Dermis microvascular lymphatic vessel endothelial cell (primary cell): ENCODE data around the gene ODAD3. TPM values are rescaled to one million over a fixed set of nuclear protein-coding genes. Genes with fewer than 3 reads are reported as not detected.
"Not testable (repeated sequence)": the region's sequence is repeated elsewhere in the genome, so short reads cannot be mapped to it uniquely, and the experiment has no call there.

Experiments
- DNase-seq, 2 donors: peaks; one replicate each; pipeline versions ENCODE4 v3.0.0 to v3.0.0-alpha.2; 2010; ENCODE audit warnings: low read depth in 2 of 2
- total RNA-seq: library from RNA; depleted of rRNA; stranded (reverse); fragments of >200 nt; gene quantifications from 2 replicates; pipeline ENCODE4 v1.2.1, GENCODE V29; 2014

Gene ODAD3
- total RNA-seq, 1 donor from 2014 or later: under 0.01 TPM

DNA sequence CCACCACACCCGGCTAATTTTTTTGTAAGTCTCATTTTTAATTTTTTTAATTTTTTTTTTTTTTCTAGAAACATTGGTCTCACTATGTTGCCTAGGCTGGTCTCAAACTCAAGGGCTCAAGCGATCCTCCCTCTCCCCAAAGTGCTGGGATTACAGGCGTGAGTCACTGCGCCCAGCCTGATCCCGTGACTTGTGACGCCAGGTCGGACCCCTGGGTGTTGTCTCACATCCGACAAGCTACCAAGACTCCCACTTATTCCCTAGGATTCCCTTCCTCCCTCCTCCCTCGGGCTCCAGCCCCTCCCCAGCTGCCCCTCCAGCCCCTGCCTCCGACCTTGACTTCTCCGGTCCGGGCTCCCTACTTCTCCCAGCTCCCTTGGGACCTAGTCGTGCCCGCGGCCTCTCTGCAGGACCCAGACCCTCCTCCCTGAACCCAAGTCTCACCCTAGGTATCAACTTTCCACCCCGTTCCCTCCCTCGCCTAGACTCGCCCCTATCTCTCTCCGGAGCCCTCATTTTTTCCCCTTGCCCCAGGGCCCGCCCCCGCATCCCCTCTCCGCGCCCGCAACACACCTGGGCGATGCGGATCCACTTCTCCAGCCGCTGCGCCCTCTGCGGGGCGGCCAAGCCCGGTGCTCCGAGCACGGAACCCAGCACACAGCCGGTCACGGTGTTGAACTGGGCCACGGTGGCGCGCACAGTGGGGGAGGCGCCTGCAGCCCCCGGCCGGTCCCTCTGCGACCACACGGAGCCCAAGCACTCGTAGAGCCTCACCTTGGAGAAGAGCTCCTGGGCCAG is 28.9 kb downstream of the ODAD3 start:
- no peak for DNase-seq

DNA sequence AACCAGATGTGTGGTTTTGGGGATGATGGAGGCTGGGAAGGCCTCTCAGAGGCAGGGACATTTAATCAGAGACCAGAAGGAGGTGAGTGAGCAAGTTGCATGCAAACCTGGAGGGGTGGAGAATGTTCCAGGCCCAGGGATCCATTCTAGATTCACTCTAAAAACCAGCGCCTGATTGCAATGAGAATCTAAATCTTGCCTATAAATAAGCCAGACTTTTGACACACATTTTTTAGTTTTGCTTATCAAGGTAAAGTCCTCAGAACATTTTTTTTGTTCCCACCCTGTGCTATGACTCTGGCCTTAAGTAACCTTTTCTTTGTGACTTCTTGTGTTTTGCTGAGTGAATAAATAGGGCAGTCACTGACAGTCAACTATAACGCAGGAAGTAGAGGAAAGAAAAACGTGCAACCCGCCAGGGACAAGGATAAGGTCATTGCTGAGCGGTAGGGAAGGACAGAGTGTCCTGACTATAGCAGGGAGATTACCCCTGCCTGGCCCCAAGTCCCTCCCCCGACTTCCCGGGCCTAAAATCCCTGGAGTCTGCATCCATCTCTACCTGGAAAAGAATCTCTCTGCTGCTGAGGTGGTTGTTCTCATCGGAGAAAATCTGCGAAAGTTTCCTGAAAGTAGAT is 30.2 kb downstream of the ODAD3 start:
- no peak for DNase-seq

DNA sequence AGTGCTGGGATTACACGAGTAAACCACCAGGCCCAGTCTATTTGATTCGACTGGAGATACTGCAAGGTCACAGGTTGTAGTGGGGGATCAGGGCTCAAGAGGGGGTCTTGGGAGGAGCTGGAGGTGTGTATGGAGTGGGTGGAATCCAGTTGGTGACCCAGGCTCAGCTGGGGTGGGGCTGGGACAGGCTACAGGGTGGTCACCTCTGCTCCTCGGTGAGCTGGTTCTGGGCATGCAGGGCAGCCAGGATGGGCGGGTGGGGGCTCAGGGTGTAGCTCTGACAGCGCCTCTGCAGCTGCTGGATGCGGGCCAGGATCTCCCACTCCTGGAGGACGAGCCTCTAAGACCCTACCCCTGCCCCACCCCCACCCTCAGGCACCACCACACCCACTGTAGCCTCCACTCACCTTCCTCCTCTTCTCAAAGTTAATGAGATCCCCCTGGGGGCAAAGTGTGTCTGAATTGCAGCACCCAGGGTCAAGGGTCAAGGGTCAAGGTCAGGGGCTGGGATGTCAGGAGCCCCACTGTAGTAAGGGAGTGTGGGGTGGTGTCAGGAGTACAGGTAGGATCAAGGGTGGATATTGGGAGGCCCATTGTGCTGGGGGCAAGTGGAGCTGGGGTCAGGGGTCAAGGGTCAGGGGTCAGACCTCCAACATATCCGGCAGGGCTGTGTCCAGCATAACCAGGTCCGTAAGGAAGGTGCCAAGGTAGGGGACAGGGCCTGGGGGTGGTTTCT is 32.9 kb downstream of the ODAD3 start:
- no peak for DNase-seq

DNA sequence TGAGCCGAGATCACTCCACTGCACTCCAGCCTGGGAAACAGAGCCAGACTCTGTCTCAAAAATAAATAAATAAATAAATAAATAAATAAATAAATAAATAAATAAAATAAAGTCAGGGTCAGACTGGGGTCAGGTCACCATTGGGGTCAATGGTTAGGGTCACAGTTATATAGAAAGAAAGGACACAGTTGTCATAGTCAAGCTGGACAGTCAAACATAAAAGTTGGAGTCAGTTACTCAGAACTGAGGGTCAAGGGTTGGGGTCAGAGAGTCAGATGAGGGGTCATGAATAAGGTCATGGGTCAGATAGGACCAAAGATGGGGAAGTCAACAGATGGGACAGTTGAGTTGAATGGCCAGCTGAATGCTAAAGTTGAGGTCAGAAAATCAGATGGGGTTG is 34.1 kb downstream of the ODAD3 start:
- no peak for DNase-seq

DNA sequence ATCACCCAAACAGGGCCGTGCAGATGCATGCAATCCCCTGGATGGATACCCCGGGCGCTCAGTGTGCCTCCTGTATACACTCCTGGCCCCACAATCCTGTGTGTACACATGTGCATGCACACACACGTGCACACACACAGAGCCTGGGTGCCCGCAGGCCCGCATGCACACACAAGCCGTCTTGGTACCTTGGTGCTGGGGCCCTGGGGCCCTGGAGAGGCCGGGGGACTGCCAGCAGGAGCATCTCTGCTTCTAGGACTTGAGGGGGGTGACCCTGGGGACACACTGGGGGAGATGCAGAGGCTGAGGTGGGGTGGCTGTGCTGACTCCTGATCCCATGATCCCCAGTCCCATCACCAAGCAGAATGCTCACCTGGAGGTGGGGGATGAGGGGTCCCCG is 35.3 kb downstream of the ODAD3 start:
- DNase-seq: no peak

DNA sequence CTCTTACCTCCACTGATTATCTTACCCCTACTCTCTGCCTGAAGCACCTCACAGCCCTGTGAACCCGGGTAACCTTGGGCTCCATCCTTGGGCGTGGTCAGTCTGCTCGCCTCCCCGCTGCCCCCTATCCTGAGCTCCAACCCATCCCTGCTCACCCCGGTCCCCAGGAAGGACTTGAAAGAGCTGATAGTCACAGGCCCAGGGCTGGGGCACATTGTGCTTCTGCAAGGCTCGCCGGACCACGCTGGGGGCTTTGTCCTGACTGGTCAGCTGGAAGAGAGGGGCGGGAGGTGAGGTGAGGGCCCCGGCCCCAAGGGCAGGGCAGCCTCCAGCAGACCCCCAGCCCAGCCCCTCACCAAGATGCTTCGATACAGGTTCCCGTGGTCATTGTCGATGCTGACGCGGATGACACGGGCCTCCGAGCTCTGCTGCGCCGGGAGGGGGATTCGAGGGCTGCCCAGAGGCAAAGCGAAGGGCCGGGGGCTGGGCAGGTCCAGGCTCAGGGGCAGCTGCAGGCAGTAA is 37.8 kb downstream of the ODAD3 start:
- DNase-seq: no peak

DNA sequence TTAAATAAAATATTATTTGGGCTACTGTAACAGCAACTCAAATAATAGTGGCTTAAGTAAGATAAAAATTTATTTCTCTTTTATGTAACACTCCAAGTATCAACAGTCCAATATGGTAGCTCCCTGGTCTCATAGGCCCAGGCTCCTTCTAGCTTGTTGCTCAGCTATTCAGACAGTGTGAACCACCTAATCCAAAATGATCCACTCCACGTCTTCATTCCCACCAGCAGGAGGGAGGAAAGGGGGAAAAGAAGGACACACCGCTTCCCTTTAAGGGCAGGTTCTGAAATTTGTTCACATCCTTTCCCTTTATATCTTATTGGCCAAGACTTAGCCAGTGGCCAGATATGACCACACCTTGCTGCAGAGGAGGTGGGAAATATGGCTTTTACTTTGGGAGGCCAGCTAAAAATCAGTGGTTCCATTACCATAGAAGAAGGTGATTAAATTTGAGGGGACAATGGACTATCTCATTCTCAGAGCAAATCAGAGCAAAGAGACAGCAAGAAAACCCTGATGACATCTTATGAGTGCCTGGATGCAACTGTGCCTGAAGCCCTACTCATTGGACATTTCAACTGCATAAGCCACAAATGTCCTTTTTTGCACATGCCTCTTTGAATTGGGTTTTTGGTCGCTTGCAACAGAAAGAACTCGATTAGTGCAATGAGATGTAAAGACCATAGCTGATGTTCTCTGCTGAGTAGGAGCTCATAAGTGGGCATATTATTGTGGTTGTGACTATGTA is 43.8 kb downstream of the ODAD3 start:
- DNase-seq: no peak

DNA sequence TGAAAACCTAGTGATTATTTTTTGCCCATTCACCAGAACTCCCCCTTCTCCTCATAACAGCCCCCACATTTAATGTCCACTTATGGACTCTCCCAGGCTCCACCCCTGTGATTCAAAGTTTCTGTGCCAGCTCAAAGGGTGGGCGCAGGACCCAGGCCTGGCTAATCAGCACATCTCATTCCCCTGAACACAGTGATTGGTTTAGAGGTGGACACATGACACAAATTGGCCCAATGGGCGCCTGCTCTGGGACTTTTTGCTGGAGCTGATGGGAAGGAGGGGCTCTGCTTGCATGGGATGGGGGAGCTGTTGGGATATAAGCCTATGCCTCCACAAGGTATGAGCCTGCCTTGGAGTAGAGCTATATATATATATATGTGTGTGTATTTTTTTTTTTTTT is 44.6 kb downstream of the ODAD3 start:
- DNase-seq: no peak

DNA sequence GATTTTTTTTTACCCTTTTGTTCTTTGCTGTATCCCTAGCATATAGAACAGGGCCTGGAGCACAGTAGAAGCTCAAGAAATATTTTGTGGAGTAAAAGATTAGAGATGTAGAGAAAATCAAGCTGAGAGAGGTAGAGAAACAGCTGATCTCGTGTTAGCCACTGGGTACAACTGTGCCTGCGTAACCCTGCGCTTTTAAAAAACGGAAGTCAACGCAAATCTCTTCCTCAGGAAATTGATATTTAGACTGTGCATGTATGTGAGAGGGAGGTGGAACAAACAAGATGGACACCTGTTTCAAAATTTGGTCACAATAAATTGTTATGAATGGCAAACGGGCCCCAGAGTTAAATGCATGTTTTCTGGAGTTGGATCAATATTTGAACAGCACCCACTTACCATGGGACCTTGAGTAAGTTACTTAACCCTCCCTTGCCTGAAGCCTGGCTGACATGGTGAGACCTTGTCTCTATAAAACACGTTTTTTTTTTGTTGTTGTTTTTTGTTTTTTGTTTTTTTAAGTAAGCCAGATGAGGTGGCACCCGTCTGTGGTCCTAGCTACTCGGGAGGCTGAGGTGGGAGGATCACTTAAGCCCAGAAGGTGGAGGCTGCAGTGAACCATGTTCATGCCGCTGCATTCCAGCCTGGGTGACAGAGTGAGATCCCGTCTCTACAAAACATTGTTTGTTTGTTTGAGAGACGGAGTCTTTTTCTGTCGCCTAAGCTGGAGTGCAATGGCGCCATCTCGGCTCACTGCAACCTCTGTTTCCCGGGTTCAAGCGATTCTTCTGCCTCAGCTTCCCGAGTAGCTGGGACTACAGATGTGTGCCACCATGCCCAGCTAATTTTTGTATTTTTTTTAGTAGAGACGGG is 47.5 kb downstream of the ODAD3 start:
- DNase-seq: no peak

DNA sequence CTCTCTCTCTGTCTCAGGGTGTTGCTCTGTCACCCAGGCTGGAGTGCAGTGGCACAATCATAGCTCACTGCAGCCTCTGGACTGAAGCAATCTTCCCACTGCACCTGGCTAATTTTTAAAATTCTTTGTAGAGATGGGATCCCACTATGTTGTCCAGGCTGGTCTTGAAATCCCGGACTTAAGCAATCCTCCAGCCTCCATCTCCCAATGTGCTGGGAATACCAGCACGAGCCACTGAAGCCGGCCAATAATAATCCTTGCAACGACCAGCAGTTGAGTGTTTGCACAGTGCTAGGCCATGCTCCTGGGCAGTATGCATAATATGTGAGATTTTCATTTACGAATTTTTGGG is 50.2 kb downstream of the ODAD3 start:
- DNase-seq: no peak

DNA sequence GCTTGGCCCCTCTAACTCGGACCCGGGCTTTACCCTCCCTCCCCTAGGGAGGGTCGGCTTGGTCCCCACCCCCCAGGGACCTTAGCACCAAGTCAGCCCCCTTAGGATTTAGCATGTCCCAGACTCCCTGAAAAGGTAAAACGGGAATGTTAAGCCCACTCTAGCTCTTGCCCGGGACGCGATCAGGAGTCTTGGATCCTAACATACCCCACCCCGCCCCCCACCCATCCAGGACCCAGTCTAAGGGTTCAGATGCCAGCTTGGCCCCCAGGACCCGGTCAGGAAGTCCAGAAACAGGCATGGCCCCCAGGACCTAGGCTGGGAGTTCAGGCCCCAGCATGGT is 51.2 kb downstream of the ODAD3 start:
- DNase-seq: no peak

DNA sequence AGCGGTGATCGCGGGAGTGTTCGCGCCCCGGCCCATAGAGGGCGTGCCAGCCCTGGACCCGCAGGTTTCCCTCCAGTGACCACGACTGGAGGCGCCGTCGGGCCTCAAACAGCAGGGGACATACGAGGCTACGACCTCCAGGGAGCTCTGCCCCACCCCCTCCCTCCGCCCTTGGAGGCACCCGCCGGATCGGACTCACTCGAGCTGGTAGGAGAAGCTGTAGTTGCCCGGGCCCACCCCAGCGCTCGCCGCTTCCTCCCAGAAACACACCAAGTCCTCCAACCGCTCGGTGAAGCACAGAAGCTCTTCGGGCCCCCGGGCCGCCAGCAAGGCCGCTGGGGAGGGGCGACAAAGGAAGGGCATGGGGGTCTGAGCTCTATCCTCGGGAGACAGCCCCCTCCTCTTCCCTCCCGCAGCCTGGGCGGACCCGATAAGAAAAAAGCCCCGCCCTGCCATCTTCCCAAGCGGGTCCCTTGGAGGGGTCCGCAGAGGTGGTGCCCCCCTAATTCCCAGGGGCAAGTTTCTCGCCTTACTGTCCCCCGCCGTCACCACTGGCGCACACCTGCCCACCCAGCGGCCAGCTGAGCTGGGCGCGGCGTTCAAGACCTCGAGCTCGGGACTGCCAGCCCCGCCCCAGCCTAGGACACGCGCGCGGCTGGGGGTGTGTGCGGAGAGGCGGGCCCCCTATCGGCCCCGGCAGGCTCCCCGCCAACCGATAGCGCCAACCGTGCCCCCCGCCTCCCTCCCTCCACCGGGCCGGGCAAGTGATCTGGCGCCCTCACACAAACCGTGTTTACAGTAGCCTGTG is 51.8 kb downstream of the ODAD3 start:
- peak in 1 of 2 donors; percentile 42 for DNase-seq

DNA sequence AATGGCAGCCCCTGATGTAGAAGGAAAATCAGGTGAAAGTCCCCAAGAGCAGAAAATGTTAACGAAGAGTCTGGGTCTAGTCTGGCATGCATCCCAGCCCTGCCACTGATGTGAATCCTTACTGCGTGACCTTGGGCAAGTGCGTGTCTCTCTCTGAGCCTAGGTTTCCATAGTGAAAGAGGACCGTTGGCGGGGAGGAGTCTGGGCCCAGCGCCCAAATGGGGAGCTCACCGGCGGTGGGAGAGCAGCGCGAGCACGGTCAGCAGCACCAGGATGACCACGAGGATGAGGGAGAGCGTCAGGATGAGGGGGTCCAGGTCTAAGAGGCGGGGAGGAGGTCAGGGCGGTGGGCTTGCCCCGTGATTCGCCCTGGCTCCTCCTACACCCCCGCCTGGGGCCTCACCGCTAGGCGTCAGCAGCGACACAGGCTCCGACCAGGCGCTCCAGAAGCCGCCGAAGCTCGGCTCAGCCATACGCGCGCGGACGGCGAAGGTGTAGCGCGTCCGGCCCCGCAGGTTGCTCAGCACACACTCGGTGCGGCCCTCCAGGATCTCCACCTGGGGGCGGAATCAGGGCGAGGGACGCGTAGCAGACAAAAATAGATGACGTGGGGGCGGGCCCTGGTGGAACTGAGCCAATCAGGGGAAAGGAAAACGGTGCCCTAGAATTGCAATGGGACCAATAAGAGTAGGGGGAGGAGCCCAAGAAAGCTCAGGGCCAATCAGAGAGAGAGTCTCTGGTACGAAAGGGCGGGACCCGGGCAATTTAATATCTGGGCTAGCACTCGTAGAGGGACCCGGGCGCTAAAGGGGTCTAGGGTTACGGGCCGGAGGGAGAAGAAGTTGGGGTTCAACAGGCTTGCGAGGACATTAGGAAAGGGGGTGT is 54.0 kb downstream of the ODAD3 start:
- DNase-seq: peak; percentile 87 to 96

DNA sequence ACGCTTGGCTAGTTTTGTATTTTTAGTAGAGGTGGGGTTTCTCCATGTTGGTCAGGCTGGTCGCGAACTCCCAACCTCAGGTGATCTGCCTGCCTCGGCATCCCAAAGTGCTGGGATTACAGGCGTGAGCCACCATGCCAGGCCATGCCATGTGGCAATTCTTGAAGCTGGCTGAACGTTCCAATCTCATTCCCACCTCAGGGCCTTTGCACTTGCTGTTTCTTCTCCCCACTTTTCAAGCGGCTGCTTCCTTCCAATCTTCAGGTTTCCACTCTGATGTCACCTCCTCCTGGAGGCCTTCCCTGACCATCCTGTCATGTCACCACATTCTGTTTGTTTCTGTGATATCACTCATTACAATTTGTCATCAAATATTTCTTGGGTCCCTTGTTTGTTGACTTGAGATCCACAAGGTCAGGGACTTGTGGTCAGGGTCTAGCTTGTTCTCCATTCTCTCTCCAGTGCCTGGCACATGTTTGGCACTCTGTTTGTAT is 55.0 kb downstream of the ODAD3 start:
- no peak for DNase-seq

DNA sequence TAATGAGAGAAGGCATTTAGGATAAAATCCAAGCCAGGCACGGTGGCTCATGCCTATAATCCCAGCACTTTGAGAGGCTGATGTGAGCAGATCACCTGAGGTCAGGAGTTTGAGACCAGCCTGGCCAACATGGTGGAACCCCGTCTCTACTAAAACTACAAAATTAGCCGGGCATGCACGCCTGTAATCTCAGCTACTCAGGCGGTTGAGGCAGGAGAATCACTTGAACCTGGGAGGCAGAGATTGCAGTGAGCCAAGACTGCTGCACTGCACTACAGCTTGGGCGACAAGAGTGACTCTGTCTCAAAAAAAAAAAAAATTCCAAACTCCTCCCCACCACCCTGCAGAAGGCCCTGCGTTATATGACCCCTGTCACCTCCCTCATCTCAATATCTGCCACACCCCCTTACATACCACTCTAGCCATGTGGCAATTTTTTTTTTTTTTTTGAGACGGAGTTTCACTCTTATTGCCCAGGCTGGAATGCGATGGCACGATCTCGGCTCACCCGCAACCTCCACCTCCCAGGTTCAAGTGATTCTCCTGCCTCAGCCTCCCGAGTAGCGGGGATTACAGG is 55.6 kb downstream of the ODAD3 start:
- DNase-seq: not testable (repeated sequence)

DNA sequence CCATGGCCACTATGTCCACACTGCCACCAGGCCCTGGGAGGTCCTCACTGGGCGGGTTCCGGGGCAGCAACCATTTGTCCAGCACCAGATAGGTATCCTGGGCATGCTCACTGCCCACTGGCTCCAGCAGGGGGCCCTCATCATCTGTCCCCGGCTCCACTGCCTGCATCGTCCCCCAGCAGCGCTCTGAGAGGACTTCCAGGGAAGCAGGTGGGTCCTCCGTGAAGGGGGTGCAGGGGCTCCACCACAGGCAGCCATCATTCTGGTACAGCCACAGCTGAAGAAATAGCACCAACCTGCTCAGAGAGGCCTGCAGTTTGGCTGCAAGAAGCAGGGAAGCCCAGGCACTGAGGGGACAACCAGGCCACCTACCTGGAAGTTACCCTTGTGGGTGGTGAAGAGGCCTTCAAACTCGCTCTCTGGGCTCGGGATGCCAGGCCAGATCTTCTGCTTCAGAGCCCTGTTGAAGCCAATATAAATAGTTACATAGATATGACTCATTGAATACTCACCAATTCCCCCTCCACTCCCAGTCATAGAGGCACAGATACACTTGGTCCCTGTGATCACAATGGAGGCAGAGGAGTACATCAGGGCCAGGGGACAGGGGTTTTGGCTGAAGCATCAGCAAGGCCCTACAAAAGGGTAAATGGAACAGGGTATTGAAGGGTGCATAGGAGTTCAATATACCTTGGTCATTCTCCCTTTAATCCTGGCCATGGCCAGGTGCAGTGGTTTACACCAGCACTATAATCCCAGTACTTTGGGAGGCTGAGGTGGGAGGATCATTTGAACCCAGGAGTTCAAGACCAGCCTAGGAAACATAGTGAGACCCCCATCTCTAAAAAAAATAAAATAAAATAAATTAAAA is 56.4 kb downstream of the ODAD3 start:
- DNase-seq: peak in 1 of 2 donors; percentile 63

DNA sequence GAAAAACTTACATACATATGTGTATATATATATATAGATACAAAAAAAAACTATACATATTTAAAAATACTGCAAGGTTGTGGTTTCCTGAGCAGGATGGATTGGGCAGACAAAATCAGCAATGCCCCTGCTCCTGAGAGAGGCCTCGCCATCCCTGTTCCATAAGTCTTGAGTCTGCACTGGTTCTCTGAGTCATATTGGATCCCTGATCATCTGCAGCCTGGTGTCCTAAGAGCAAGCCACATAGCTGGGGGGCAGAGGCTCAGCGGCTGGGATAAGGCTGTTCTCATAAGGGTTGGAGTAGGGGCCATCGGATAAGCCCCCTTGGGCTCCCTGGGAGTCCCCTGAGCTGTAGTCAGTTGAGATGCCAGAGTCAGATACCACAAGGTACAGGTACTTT is 57.2 kb downstream of the ODAD3 start:
- no peak for DNase-seq
